Suprapubic skin (tissue), 4 donors: ENCODE data around the gene DNPEP. TPM values are rescaled to one million over a fixed set of nuclear protein-coding genes. Genes with fewer than 3 reads are reported as not detected.

Source experiments
- DNase-seq, 2 donors: peaks; one replicate each; pipeline ENCODE4 v3.0.0-alpha.2; 2019; ENCODE audit warnings: low spot score in 2 of 2
- H3K27ac ChIP-seq: fragments of 200-600 bp; sonication (generic); one replicate; pipeline ENCODE4 v1.5.1; 2019
- H3K27me3 ChIP-seq: fragments of 200-600 bp; sonication (generic); one replicate; pipeline ENCODE4 v1.5.1; 2019
- H3K36me3 ChIP-seq: fragments of 200-600 bp; sonication (generic); one replicate; pipeline ENCODE4 v1.5.1; 2019
- H3K4me1 ChIP-seq: fragments of 200-600 bp; sonication (generic); one replicate; pipeline ENCODE4 v1.5.1; 2019
- H3K4me3 ChIP-seq: fragments of 200-600 bp; sonication (generic); one replicate; pipeline ENCODE4 v1.5.1; 2019; ENCODE audit warnings: mild to moderate bottlenecking
- H3K9me3 ChIP-seq: fragments of 200-600 bp; sonication (generic); one replicate; pipeline ENCODE4 v1.5.1; 2019
- EP300 ChIP-seq: sonication (generic); formaldehyde crosslinking; IDR thresholded peaks from one replicate; pipeline ENCODE4 v1.6.1; 2017; ENCODE audit warnings: antibody characterized with exemption
- POLR2A ChIP-seq, 2 donors: fragments of 450-650 bp; IDR thresholded peaks; one replicate each; pipeline ENCODE4 v1.6.1; 2017; ENCODE audit warnings: antibody characterized with exemption in 2 of 2, mild to moderate bottlenecking in 2 of 2, moderate library complexity in 2 of 2
- POLR2AphosphoS5 ChIP-seq, 3 donors: sonication (generic); formaldehyde crosslinking; IDR thresholded peaks; one replicate each; pipeline ENCODE4 v1.6.1; 2017; ENCODE audit warnings: antibody characterized with exemption in 3 of 3
- WGBS: methylation state at CpG from one replicate; pipeline ENCODE4 v1.1.5; 2018; 5-methylcytosine and 5-hydroxymethylcytosine counted together
- total RNA-seq, 4 donors: library from RNA; depleted of rRNA; stranded (reverse); fragments of >200 nt; gene quantifications; one replicate each; pipeline ENCODE4 v1.1.0, GENCODE V29; 2016
- TF ChIP-seq, protein P1 (sequence below), 2 donors: fragments of 200-600 bp in 1 of 2; fragments of 450-650 bp in 1 of 2; sonication (generic) in 1 of 2; IDR thresholded peaks; one replicate each; pipeline ENCODE4 v1.5.1; 2016 to 2019; ENCODE audit warnings: antibody characterized with exemption in 2 of 2, mild to moderate bottlenecking in 1 of 2, moderate library complexity in 1 of 2

The DNPEP gene
- total RNA-seq, 4 donors from 2014 or later: 66.6 to 104 (median 70.5) TPM

DNA sequence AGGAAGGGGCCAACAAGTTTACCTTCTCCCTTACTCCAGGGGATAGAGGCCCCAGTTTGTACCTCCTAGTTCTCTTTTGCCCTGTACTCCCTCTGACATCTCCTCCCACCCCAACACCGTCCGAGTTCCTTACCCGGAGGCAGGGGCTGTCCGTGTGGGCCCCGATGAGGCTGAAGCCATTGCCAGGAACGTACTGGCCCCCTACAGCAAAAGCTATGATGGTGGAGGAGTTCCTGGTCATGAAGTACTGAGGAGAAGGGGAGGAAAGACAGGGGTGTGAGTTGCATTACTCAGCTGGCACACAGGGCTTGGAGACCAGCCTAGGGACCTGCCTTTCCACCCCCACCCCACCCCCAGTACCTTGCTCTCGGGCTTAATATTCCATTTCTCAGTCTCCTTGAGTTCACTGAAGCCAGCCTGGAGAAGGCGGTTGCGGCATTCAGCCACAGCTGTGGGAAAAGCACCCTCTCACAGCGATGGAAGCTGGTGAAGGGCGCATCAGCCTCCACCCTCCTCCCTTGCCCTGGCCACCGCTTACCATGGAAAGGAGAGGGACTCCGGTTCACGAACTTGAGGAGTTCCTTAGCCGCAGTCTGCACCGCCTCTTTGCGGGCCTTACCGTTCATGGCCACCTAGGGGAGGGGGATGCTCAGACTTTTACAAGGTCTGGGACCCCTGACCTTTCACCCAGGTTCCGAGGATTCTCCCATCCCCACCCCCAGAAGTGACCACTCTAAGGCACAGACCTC lies 1.0 kb downstream of the DNPEP start:
- DNase-seq: peak in 1 of 2 donors; percentile 74
- WGBS: 35% methylated on average over 19 of the region's 19 CpGs
- Histone ChIP-seq H3K36me3 (peaks cover 45% of the 10 kb centered on the region), H3K27me3 (no peaks in the 10 kb centered on the region), H3K9me3 (no peaks in the 10 kb centered on the region), H3K4me1 (peaks cover 13% of the 10 kb centered on the region), H3K27ac (peak overlapping the region; percentile 95), H3K4me3 (peak overlapping the region; percentile 78)
- TF ChIP-seq, protein P1, sequence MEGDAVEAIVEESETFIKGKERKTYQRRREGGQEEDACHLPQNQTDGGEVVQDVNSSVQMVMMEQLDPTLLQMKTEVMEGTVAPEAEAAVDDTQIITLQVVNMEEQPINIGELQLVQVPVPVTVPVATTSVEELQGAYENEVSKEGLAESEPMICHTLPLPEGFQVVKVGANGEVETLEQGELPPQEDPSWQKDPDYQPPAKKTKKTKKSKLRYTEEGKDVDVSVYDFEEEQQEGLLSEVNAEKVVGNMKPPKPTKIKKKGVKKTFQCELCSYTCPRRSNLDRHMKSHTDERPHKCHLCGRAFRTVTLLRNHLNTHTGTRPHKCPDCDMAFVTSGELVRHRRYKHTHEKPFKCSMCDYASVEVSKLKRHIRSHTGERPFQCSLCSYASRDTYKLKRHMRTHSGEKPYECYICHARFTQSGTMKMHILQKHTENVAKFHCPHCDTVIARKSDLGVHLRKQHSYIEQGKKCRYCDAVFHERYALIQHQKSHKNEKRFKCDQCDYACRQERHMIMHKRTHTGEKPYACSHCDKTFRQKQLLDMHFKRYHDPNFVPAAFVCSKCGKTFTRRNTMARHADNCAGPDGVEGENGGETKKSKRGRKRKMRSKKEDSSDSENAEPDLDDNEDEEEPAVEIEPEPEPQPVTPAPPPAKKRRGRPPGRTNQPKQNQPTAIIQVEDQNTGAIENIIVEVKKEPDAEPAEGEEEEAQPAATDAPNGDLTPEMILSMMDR (IDR thresholded peaks at IDR 0.05): no peak
- no peak for TF ChIP-seq POLR2AphosphoS5 (IDR thresholded peaks at IDR 0.05)
- TF ChIP-seq EP300: no peak

DNA sequence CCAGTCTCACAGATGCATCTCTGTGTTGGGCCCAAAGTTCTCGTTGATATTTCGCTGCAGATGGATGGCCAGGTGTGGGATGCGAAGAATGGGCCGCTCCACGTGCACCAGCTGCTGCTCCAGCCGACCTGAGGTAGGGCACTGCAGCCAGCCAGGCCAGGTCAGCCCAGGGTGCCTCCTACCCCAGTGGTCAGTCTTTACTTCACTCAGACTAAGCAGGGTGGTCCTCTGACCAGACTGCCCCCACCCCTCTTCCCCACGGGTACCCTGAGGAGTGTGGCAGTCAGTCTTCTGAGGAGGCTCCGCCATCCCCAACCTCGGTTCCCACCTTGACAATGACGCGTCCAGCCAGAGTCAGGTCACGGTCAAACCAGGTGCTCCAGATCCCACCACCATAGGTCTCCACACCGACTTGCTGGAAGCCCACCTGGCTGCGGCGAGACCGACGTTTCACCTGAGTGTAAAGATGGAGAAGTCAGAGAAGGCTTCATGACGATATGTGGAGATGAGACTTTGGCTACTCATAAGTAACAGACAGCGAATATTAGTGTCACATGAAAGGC lies 1.7 kb downstream of the DNPEP start:
- TF ChIP-seq POLR2AphosphoS5 (IDR thresholded peaks at IDR 0.05) (no peak), POLR2A (IDR thresholded peaks at IDR 0.05) (no peak), EP300 (no peak)
- TF ChIP-seq, protein P1 (IDR thresholded peaks at IDR 0.05): no peak
- H3K36me3 ChIP-seq: peaks cover 52% of the 10 kb centered on the region
- 94% methylated on average over 19 of the region's 19 CpGs for WGBS
- no peak for DNase-seq
- no peaks in the 10 kb centered on the region for H3K9me3 ChIP-seq
- H3K4me3 ChIP-seq: peak overlapping the region; percentile 78
- H3K27ac ChIP-seq: no peak overlapping the region
- no peaks in the 10 kb centered on the region for H3K27me3 ChIP-seq
- peaks cover 13% of the 10 kb centered on the region for H3K4me1 ChIP-seq

DNA sequence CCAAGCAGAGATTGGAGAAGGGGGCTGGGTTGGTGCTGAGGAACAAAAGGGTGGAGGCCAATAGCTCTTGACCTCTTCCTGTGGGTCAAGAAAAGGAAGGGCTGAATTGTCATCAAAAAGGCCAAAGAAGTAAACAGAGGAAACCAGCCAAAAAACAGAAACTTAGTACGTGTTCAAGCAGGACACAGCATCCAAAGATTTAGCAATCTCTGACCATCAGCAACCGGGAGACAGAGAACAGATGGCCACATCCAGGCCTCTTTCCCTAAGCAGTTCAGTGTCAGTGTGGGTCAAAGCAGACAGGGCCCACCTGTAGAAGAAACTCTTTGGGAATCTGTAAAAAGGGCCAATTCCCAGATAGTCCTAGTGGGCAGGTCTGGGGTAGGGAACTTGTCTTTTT lies 2.9 kb downstream of the DNPEP start:
- peaks cover 13% of the 10 kb centered on the region for H3K4me1 ChIP-seq
- WGBS: 77% methylated on average over 2 of the region's 2 CpGs
- no peaks in the 10 kb centered on the region for H3K27me3 ChIP-seq
- TF ChIP-seq POLR2AphosphoS5 (IDR thresholded peaks at IDR 0.05) (no peak), EP300 (no peak), POLR2A (IDR thresholded peaks at IDR 0.05) (no peak)
- TF ChIP-seq, protein P1 (IDR thresholded peaks at IDR 0.05): no peak
- DNase-seq: no peak
- no peak overlapping the region for H3K27ac ChIP-seq
- peaks cover 60% of the 10 kb centered on the region for H3K36me3 ChIP-seq
- H3K4me3 ChIP-seq: no peak overlapping the region
- no peaks in the 10 kb centered on the region for H3K9me3 ChIP-seq

DNA sequence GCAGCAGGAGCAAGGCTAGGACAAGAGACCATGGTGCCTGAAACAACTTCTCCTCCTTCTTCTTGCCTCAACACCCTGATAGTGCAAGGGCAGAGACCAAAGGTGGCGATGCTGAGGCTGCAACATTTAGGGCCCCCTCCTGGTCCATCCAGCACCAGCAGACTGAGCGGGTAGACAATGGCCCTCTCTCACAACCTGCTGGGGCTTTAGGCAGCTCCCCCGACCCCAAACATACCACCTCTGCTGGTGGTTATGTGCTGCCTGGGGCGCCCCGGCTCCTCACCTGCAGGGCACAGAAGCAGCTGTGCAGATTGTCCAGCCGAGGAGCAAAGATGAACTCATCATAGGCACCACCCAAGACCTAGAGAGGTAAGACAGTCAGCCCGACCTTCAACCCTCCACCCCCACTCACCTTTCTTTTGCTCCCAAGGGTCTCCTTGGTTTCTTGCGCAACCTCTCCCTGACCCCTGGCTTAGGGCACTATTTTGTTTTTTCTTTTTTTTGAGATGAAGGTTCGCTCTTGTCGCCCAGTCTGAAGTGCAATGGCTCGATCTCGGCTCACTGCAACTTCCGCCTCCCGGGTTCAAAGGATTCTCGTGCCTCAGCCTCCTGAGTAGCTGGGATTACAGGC lies 3.5 kb downstream of the DNPEP start:
- Histone ChIP-seq H3K36me3 (peaks cover 62% of the 10 kb centered on the region), H3K4me3 (no peak overlapping the region), H3K27me3 (no peaks in the 10 kb centered on the region), H3K9me3 (no peaks in the 10 kb centered on the region), H3K27ac (no peak overlapping the region), H3K4me1 (peaks cover 13% of the 10 kb centered on the region)
- 90% methylated on average over 15 of the region's 15 CpGs for WGBS
- TF ChIP-seq, protein P1 (IDR thresholded peaks at IDR 0.05): no peak
- TF ChIP-seq POLR2AphosphoS5 (IDR thresholded peaks at IDR 0.05): no peak
- no peak for TF ChIP-seq POLR2A (IDR thresholded peaks at IDR 0.05)
- TF ChIP-seq EP300: no peak
- DNase-seq: no peak

DNA sequence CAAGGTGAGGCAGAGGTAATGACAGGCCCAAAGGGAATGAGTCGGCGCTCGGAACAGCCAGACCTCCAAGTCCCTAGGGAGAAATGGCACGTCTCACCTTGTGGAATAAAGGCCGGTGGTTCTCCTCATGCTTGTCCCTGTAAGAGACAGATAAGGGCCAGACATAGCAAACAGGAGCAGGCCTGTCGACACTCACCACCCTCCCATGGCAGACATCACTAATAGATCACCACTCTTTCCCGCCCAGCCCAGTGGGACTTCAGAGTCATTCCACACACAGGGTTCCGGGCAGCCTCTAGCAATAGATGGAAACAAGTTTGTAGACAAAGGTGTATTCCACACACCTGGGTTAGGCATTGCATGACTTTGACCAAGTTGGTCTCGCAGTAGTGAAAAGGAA lies 6.3 kb downstream of the DNPEP start:
- Histone ChIP-seq H3K27ac (no peak overlapping the region), H3K9me3 (no peaks in the 10 kb centered on the region), H3K36me3 (peaks cover 75% of the 10 kb centered on the region), H3K4me3 (no peak overlapping the region), H3K4me1 (peaks cover 2% of the 10 kb centered on the region), H3K27me3 (no peaks in the 10 kb centered on the region)
- 92% methylated on average over 9 of the region's 9 CpGs for WGBS
- DNase-seq: no peak
- no peak for TF ChIP-seq POLR2A (IDR thresholded peaks at IDR 0.05)
- TF ChIP-seq, protein P1 (IDR thresholded peaks at IDR 0.05): no peak
- no peak for TF ChIP-seq EP300
- TF ChIP-seq POLR2AphosphoS5 (IDR thresholded peaks at IDR 0.05): no peak
